ENCODE data around the gene SOWAHC.
A peak's percentile ranks its signal among the peaks of the same experiment; 100 is the strongest.
"Not testable (repeated sequence)": the region's sequence is repeated elsewhere in the genome, so short reads cannot be mapped to it uniquely, and the experiment has no call there.

SOWAHC gene

GRCh38 chr2:109615637-109616144, 1.5 kb downstream of the SOWAHC start:
- no peak for DNase-seq (ENCODE audit: low read depth)

DNA sequence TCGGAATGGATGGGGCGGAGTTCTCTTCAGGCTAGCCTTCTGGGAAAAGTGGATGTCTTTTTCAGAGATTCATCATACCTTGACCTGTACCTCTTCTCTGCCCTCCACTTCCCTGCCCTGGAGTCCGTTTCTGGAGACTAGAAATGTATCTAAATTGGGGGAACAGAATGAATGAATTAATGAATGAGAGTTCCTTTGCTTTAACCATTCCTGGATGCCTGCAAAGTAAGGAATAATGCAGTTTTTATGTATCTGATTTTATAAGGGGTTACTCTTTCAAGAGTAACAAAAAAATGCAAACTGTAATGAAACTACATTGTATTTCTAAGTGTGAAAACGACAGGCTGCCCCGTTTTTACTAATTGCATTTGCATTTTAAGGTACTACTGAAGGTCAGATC, 2.0 kb downstream of the SOWAHC start:
- DNase-seq (ENCODE audit: low read depth), result no peak

- no peak for DNase-seq (ENCODE audit: low read depth)
These were observed 5.0 kb downstream of the SOWAHC start for GRCh38 chr2:109619032-109619615.

GRCh38 chr2:109623297-109623696, 9.1 kb downstream of the SOWAHC start:
- DNase-seq (ENCODE audit: low read depth), result no peak

- no peak for DNase-seq (ENCODE audit: low read depth)
These were observed 9.8 kb downstream of the SOWAHC start for GRCh38 chr2:109623923-109624322.

DNA sequence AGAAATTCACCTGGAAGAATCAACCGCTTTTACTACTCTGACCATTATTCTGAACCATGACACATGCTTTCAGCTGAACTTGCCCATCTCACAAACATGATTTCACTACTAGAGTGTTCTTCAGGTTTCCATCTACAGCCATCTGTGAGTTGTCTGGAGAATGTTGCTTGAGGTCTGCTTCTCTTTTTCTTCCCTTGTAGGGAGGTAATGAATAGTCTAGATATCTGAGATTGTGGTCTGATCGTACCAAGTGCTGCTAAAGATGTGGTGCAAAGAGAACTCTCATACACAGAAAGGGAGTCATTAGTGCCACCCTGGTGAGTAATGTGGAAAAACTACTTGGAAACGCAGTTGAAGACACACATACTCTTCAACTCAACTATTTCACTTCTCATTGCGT, 10.2 kb downstream of the SOWAHC start:
- DNase-seq (ENCODE audit: low read depth), result no peak

GRCh38 chr2:109628321-109628720, 14.2 kb downstream of the SOWAHC start:
- DNase-seq (ENCODE audit: low read depth), result not testable (repeated sequence)

DNA sequence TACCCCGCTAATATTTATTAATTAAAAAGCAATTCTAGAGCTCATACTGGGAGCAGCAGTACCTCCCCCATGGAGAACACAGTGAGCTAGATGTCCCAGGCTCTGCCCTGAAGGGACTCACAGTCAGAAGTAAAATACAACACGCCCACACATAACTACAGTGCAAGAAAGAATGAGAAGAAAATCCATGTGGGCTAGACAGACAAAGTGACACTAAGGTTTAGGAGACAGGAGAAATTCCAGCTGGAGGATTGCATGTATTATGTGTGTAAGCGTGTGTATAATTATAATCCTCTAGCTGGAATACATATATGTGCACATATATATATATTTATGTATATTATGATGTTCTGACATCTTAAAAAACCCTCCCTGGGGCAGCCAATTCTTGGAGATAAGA, 15.7 kb downstream of the SOWAHC start:
- DNase-seq (ENCODE audit: low read depth), result no peak

DNA sequence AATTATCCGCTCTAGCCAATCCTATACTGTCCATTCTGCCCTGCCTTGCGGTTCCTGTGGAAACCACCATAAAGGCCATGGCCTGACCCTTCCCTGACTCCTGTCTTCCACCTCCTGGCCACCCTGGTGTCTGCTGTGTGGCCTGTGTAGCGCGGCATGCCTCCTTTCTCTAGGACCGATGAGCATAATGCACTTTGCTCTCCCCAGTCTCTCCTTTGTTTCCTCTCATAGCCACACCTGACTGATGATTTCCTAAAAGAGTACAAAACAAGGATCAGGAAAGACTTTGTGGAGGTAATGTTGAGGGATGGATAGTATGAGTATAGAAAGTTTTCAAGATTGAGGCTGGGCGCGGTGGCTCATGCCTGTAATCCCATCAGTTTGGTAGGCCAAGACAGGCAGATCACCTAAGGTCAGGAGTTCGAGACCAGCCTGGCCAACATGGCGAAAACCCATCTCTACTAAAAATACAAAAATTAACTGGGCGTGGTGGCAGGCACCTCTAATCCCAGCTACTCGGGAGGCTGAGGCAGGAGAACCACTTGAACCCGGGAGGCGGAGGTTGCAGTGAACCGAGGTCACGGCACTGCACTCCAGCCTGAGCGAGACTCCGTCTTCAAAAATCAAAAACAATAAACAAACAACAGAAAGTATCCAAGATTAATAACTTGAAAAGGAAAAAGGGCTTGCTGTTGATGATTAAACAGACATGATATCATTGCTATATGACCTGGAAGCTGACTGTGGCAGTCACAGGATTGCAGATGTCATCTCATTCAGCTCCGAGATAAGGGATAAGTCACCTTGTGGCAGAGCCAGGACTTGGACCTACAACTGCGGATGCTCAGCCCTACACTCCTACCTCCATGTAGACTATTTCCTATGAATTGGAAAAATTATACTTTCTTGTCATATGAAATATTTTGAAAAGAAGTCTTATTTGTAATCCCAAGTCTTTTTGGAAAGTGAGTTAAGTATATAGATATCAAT, 16.6 kb downstream of the SOWAHC start:
- no peak for DNase-seq (ENCODE audit: low read depth)

GRCh38 chr2:109631741-109632140, 17.6 kb downstream of the SOWAHC start:
- DNase-seq (ENCODE audit: low read depth), result no peak

DNA sequence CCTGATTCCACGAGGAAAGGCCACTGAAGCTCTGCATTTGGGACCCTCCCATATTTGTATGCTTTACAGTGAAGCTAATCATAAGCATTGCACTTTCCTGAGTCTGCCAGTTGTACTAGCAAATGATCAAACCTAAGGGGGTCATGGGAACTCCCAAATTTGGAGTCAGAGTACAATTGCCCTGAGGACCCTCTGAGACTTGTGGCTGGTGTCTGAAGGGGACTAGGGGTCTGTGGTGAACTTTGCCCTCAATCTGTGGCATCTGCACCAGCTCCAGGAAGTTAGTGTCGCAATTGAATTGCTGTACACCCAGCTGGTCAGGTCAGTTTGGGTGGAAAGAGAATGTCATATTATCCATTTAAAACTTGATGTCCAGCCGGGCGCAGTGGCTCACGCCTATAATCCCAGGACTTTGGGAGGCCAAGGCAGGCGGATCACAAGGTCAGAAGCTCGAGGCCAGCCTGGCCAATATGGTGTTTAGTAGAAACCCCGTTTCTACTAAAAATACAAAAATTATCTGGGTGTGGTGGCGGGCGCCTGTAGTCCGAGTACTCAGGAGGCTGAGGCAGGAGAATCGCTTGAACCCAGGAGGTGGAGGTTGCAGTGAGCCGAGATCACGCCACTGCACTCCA, 18.1 kb downstream of the SOWAHC start:
- DNase-seq (ENCODE audit: low read depth), result no peak

GRCh38 chr2:109633284-109633961, 19.3 kb downstream of the SOWAHC start:
- DNase-seq (ENCODE audit: low read depth), result no peak

DNA sequence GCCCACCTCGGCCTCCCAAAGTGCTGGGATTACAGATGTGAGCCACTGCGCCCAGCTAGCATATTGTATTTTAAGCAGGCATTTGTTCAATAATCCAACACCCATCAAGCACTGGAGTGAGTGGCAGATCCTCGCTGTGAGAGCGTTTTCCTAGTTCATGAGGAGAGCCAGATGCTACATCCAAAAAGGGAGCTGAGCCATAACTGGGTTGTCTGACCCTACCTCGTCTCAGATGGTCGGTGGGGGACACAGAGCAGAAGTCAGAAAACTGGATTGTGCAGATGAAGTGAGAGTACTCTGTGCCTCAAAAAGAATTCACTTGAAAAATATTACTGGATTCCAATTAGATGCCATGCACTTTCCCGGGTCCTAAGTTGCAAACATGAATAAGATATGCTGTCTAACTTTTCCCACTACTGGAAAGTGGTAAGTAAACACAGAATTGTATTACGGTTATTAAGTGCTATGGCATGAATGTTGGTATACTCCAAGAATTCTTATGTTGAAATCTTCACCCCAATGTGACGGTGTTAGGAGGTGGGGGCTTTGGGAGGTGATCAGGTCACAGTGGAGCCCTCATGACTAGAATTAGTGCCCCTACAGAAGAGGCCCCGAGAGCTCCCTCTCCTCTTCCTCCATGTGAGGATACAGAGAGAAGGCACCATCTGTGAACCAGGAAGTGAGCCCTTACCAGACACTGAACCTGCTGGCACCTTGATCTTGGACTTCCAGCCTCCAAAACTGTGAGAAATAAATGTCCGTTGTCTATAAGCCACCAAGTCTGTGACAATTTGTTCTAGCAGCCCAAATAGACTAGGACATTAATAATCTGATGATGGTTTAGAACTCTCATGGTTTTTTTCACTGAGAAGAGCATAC, 21.5 kb downstream of the SOWAHC start:
- no peak for DNase-seq (ENCODE audit: low read depth)

DNA sequence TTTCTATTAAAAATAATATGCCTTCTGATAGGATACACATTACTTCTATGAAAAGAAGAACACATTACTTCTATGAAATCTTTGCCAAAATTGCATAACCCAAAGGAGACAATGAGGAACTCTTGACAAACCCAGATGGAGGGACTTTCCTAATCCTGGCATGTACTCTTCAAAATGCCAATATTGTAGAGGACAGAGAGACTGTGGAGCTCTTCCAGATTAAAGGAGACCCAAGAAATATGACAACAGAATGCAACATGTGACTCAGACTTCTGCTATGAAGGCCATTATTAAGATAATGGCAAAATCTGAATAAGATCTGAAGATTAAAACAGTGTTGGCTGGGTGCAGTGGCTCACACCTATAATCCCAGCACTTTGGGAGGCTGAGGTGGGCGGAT, 22.2 kb downstream of the SOWAHC start:
- DNase-seq (ENCODE audit: low read depth), result peak; percentile 37

- peak; percentile 82 for DNase-seq (ENCODE audit: low read depth)
These were observed 23.8 kb downstream of the SOWAHC start for GRCh38 chr2:109637749-109638570.

- DNase-seq (ENCODE audit: low read depth), result peak; percentile 68
These were observed 24.6 kb downstream of the SOWAHC start for GRCh38 chr2:109638795-109639194.

DNA sequence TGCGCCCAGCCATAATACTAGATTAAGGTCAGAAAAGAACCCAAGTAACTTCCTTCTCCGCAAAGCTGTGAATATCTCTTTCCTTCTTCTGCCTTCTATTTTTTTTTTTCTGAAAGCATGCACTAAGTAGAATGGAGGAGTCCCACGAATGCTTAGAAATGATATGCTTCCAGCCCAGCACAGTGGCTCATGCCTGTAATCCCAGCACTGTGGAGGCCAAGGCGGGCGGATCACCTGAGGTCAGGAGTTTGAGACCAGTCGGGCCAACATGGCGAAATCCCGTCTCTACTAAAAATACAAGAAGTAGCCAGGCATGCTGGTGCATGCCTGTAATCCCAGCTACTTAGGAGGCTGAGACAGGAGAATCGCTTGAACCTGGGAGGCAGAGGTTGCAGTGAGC, 25.8 kb downstream of the SOWAHC start:
- not testable (repeated sequence) for DNase-seq (ENCODE audit: low read depth)

GRCh38 chr2:109644571-109645275, 30.6 kb downstream of the SOWAHC start:
- DNase-seq (ENCODE audit: low read depth), result no peak

- no peak for DNase-seq (ENCODE audit: low read depth)
These were observed 31.4 kb downstream of the SOWAHC start for GRCh38 chr2:109645412-109646184.

Data from iris pigment epithelial cell (primary cell).